HepG2 (cell line): ENCODE measurements around the gene KCNJ14. TPM values are rescaled to one million over a fixed set of nuclear protein-coding genes. Genes with fewer than 3 reads are reported as not detected.

Source experiments
- MYNN ChIP-seq: sonication (generic); formaldehyde crosslinking; IDR thresholded peaks from 2 replicates; pipeline ENCODE4 v1.4.0; 2020; ENCODE audit warnings: mild to moderate bottlenecking, low read depth, missing genetic modification reagents
- NCOA5 ChIP-seq: sonication (generic); formaldehyde crosslinking; IDR thresholded peaks from 2 replicates; pipeline ENCODE4 v1.4.0; 2020; ENCODE audit warnings: missing genetic modification reagents
- REXO4 ChIP-seq: sonication (generic); formaldehyde crosslinking; IDR thresholded peaks from 2 replicates; pipeline ENCODE4 v1.8.0; 2022; ENCODE audit warnings: missing genetic modification reagents, mild to moderate bottlenecking, borderline replicate concordance
- ZNF430 ChIP-seq: sonication (generic); formaldehyde crosslinking; IDR thresholded peaks from 2 replicates; pipeline ENCODE4 v1.9.0; 2021; ENCODE audit warnings: mild to moderate bottlenecking, missing genetic modification reagents
- ZNF510 ChIP-seq: sonication (generic); formaldehyde crosslinking; IDR thresholded peaks from 2 replicates; pipeline ENCODE4 v1.4.0; 2020; ENCODE audit warnings: low read depth, mild to moderate bottlenecking, missing genetic modification reagents
- ZNF562 ChIP-seq: sonication (generic); formaldehyde crosslinking; IDR thresholded peaks from 2 replicates; pipeline ENCODE4 v1.8.0; 2022; ENCODE audit warnings: missing genetic modification reagents, borderline replicate concordance
- polyA plus RNA-seq, 8 experiments: library from polyadenylated mRNA; depleted of rRNA in 3 of 8; stranded (reverse) in 7 of 8; unstranded in 1 of 8; fragments of >200 nt; fragmentation: Illumina TruSeq in 4 of 8; extraction: Trizol in 4 of 8; gene quantifications; 2 replicates each; pipeline versions ENCODE4 v1.2.1 to v1.2.3, GENCODE V29; 2011 to 2016; ENCODE audit warnings: low read depth in 4 of 8, missing spikeins in 1 of 8, mixed read lengths in 1 of 8; ENCODE audit not compliant: insufficient read depth in 1 of 8
- total RNA-seq, 5 experiments: library from RNA; depleted of rRNA; stranded (reverse); fragments of >200 nt; fragmentation: Illumina TruSeq; extraction: Trizol; gene quantifications; 2 replicates each; pipeline ENCODE4 v1.2.3, GENCODE V29; 2016; ENCODE audit warnings: low read depth in 1 of 5
- TF ChIP-seq, protein P1 (sequence below): sonication (generic); formaldehyde crosslinking; IDR thresholded peaks from 2 replicates; pipeline ENCODE4 v1.4.0; 2020; ENCODE audit warnings: low read depth, mild to moderate bottlenecking, missing genetic modification reagents
- TF ChIP-seq, protein P2 (sequence below): sonication (generic); formaldehyde crosslinking; IDR thresholded peaks from 2 replicates; pipeline ENCODE4 v1.8.1; 2022; ENCODE audit warnings: low read depth, mild to moderate bottlenecking, missing genetic modification reagents
- TF ChIP-seq, protein P3 (sequence below): IDR thresholded peaks from 2 replicates; pipeline ENCODE4 v1.6.1; 2016; ENCODE audit warnings: missing compliant biosample characterization, missing genetic modification reagents, borderline replicate concordance
- TF ChIP-seq, protein P4 (sequence below): sonication (generic); IDR thresholded peaks from 2 replicates; pipeline ENCODE4 v1.6.1; 2016; ENCODE audit warnings: low read depth, borderline replicate concordance
- TF ChIP-seq, protein P5 (sequence below), 2 experiments: IDR thresholded peaks; 2 replicates each; pipeline ENCODE4 v1.6.1; 2011 to 2012; ENCODE audit warnings: low read length in 2 of 2, borderline replicate concordance in 1 of 2, low read depth in 1 of 2, mild to moderate bottlenecking in 1 of 2, moderate library complexity in 1 of 2
- TF ChIP-seq, protein P6 (sequence below): sonication (generic); formaldehyde crosslinking; IDR thresholded peaks from 2 replicates; pipeline ENCODE4 v1.5.0; 2020; ENCODE audit warnings: mild to moderate bottlenecking, missing genetic modification reagents

KCNJ14 gene
- total and polyA plus RNA-seq, 2 of the 13 experiments (the other 11 are each of a cell fraction or from before 2014, with no cell fraction given), result 0.20 to 0.51 TPM

DNA sequence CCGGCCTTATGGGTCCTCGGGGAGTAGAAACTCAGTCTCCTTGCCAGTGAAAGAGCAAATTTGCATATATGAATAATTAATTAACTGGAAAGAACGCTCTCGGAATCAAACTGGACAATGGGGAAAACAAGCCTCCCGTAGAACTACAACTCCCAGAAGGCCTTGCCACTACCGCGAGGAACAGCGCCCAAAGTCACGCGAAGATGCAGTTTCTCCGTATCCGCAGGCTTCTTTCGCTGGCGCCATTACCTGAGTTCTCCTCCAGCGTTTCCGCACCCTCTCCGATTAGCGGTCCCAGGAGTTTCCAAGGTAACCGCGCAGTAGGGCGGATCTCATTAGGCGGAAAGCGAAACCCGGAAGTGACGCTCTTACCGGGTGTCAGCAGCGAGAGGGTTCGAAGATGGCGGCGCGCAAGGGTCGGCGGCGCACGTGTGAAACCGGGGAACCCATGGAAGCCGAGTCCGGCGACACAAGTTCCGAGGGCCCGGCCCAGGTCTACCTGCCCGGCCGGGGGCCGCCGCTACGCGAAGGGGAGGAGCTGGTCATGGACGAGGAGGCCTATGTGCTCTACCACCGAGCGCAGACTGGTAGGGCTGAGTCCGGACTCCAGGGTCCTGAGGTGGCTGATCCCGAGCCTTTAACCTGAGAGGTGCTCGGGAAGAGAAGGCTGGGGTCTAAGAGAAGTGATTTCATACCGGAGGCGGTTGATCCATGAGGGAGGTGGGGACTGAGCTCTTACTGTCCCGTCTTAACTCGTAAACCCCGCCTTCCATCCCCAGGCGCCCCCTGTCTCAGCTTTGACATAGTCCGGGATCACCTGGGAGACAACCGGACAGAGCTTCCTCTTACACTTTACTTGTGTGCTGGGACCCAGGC, 9.5 kb upstream of the KCNJ14 start, which contains the start of gene GRWD1 (continued):
- TF ChIP-seq, protein P1, sequence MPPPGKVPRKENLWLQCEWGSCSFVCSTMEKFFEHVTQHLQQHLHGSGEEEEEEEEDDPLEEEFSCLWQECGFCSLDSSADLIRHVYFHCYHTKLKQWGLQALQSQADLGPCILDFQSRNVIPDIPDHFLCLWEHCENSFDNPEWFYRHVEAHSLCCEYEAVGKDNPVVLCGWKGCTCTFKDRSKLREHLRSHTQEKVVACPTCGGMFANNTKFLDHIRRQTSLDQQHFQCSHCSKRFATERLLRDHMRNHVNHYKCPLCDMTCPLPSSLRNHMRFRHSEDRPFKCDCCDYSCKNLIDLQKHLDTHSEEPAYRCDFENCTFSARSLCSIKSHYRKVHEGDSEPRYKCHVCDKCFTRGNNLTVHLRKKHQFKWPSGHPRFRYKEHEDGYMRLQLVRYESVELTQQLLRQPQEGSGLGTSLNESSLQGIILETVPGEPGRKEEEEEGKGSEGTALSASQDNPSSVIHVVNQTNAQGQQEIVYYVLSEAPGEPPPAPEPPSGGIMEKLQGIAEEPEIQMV (CRISPR knock-in tag), result no peak
- TF ChIP-seq, protein P2, sequence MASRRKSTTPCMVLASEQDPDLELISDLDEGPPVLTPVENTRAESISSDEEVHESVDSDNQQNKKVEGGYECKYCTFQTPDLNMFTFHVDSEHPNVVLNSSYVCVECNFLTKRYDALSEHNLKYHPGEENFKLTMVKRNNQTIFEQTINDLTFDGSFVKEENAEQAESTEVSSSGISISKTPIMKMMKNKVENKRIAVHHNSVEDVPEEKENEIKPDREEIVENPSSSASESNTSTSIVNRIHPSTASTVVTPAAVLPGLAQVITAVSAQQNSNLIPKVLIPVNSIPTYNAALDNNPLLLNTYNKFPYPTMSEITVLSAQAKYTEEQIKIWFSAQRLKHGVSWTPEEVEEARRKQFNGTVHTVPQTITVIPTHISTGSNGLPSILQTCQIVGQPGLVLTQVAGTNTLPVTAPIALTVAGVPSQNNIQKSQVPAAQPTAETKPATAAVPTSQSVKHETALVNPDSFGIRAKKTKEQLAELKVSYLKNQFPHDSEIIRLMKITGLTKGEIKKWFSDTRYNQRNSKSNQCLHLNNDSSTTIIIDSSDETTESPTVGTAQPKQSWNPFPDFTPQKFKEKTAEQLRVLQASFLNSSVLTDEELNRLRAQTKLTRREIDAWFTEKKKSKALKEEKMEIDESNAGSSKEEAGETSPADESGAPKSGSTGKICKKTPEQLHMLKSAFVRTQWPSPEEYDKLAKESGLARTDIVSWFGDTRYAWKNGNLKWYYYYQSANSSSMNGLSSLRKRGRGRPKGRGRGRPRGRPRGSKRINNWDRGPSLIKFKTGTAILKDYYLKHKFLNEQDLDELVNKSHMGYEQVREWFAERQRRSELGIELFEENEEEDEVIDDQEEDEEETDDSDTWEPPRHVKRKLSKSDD (CRISPR knock-in tag), result peak; percentile 67; the same call in 1 of the 2 replicates
- TF ChIP-seq MYNN (CRISPR knock-in tag) (no peak), REXO4 (no peak), NCOA5 (no peak), ZNF562 (CRISPR knock-in tag) (no peak), ZNF510 (no peak), ZNF430 (CRISPR knock-in tag) (peak; percentile 79; the same call in 1 of the 2 replicates)
- TF ChIP-seq, protein P3, sequence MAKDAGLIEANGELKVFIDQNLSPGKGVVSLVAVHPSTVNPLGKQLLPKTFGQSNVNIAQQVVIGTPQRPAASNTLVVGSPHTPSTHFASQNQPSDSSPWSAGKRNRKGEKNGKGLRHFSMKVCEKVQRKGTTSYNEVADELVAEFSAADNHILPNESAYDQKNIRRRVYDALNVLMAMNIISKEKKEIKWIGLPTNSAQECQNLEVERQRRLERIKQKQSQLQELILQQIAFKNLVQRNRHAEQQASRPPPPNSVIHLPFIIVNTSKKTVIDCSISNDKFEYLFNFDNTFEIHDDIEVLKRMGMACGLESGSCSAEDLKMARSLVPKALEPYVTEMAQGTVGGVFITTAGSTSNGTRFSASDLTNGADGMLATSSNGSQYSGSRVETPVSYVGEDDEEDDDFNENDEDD, result peak; percentile 50; the same call in 1 of the 2 replicates
- TF ChIP-seq, protein P4, sequence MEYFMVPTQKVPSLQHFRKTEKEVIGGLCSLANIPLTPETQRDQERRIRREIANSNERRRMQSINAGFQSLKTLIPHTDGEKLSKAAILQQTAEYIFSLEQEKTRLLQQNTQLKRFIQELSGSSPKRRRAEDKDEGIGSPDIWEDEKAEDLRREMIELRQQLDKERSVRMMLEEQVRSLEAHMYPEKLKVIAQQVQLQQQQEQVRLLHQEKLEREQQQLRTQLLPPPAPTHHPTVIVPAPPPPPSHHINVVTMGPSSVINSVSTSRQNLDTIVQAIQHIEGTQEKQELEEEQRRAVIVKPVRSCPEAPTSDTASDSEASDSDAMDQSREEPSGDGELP, result no peak; the same call in 1 of the 2 replicates
- TF ChIP-seq, protein P5, sequence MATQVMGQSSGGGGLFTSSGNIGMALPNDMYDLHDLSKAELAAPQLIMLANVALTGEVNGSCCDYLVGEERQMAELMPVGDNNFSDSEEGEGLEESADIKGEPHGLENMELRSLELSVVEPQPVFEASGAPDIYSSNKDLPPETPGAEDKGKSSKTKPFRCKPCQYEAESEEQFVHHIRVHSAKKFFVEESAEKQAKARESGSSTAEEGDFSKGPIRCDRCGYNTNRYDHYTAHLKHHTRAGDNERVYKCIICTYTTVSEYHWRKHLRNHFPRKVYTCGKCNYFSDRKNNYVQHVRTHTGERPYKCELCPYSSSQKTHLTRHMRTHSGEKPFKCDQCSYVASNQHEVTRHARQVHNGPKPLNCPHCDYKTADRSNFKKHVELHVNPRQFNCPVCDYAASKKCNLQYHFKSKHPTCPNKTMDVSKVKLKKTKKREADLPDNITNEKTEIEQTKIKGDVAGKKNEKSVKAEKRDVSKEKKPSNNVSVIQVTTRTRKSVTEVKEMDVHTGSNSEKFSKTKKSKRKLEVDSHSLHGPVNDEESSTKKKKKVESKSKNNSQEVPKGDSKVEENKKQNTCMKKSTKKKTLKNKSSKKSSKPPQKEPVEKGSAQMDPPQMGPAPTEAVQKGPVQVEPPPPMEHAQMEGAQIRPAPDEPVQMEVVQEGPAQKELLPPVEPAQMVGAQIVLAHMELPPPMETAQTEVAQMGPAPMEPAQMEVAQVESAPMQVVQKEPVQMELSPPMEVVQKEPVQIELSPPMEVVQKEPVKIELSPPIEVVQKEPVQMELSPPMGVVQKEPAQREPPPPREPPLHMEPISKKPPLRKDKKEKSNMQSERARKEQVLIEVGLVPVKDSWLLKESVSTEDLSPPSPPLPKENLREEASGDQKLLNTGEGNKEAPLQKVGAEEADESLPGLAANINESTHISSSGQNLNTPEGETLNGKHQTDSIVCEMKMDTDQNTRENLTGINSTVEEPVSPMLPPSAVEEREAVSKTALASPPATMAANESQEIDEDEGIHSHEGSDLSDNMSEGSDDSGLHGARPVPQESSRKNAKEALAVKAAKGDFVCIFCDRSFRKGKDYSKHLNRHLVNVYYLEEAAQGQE (IDR thresholded peaks at IDR 0.05; ENCODE audit: borderline replicate concordance in 1 of 2, low read depth in 1 of 2, low read length in 2 of 2), result no peak
- TF ChIP-seq, protein P6, sequence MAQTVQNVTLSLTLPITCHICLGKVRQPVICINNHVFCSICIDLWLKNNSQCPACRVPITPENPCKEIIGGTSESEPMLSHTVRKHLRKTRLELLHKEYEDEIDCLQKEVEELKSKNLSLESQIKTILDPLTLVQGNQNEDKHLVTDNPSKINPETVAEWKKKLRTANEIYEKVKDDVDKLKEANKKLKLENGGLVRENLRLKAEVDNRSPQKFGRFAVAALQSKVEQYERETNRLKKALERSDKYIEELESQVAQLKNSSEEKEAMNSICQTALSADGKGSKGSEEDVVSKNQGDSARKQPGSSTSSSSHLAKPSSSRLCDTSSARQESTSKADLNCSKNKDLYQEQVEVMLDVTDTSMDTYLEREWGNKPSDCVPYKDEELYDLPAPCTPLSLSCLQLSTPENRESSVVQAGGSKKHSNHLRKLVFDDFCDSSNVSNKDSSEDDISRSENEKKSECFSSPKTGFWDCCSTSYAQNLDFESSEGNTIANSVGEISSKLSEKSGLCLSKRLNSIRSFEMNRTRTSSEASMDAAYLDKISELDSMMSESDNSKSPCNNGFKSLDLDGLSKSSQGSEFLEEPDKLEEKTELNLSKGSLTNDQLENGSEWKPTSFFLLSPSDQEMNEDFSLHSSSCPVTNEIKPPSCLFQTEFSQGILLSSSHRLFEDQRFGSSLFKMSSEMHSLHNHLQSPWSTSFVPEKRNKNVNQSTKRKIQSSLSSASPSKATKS (CRISPR knock-in tag), result 0 out of 2 replicates have a peak, but pooled peaks have one; percentile 32
